Activated effector memory CD4-positive, alpha-beta T cell treated with Interleukin-2 at 50 U/mL for 16 hours (primary cell): ENCODE measurements around the gene OSBP.
"Not testable (repeated sequence)": the region's sequence is repeated elsewhere in the genome, so short reads cannot be mapped to it uniquely, and the experiment has no call there.

Experiments used
- DNase-seq: peaks from one replicate; pipeline ENCODE4 v3.0.0-alpha.2; 2020

The OSBP gene

GRCh38 chr11:59552844-59553243, 62.7 kb downstream of the OSBP start:
- no peak for DNase-seq

GRCh38 chr11:59551659-59552521, 63.7 kb downstream of the OSBP start:
- DNase-seq: no peak

- DNase-seq: peak; percentile 59
Observed at GRCh38 chr11:59550842-59551658, 64.5 kb downstream of the OSBP start.

GRCh38 chr11:59550368-59550841, 65.2 kb downstream of the OSBP start:
- peak; percentile 72 for DNase-seq

- no peak for DNase-seq
Observed at GRCh38 chr11:59548309-59548656, 67.3 kb downstream of the OSBP start.

- DNase-seq: not testable (repeated sequence)
Observed at GRCh38 chr11:59547605-59548308, 67.8 kb downstream of the OSBP start.

GRCh38 chr11:59545179-59546020, 70.2 kb downstream of the OSBP start:
- DNase-seq: no peak

- DNase-seq: no peak
Observed at GRCh38 chr11:59544869-59545178, 70.8 kb downstream of the OSBP start.

GRCh38 chr11:59543713-59544112, 71.9 kb downstream of the OSBP start:
- DNase-seq: not testable (repeated sequence)

GRCh38 chr11:59542142-59542810, 73.3 kb downstream of the OSBP start:
- no peak for DNase-seq

- DNase-seq: no peak
Observed at GRCh38 chr11:59534676-59535075, 80.9 kb downstream of the OSBP start.

- no peak for DNase-seq
Observed at GRCh38 chr11:59532620-59533019, 83.0 kb downstream of the OSBP start.

GRCh38 chr11:59528711-59529110, 86.9 kb downstream of the OSBP start:
- no peak for DNase-seq
